CD14-positive monocyte (primary cell): ENCODE data around the gene PTPRN2. TPM values are rescaled to one million over a fixed set of nuclear protein-coding genes. Genes with fewer than 3 reads are reported as not detected.

Experiments
- DNase-seq, 3 donors: peaks; one replicate each; pipeline ENCODE4 v3.0.0-alpha.2; 2011 to 2022
- H2AFZ ChIP-seq: 2 replicates; pipeline ENCODE4 v1.6.0; 2012; ENCODE audit warnings: mild to moderate bottlenecking, low read depth, low read length, inconsistent platforms; ENCODE audit not compliant: insufficient read depth, poor library complexity, severe bottlenecking
- H3K27ac ChIP-seq, 2 donors: 1 replicate in 1 of 2; 2 replicates in 1 of 2; pipeline ENCODE4 v1.5.1; 2012 to 2013; ENCODE audit warnings: low read length in 2 of 2, control low read depth in 1 of 2, inconsistent platforms in 1 of 2, low read depth in 1 of 2, mild to moderate bottlenecking in 1 of 2
- H3K27me3 ChIP-seq, 2 donors: one replicate each; pipeline versions ENCODE4 v1.6.0 to v1.6.1; 2011 to 2013; ENCODE audit warnings: low read length in 2 of 2; ENCODE audit not compliant: control insufficient read depth in 2 of 2, insufficient read depth in 2 of 2
- H3K36me3 ChIP-seq, 2 donors: replicated peaks in 1 of 2; 1 replicate in 1 of 2; 2 replicates in 1 of 2; pipeline versions ENCODE4 v1.5.1 to v1.6.1; 2012 to 2013; ENCODE audit warnings: low read length in 2 of 2, control low read depth in 1 of 2, inconsistent platforms in 1 of 2, mild to moderate bottlenecking in 1 of 2; ENCODE audit not compliant: insufficient read depth in 2 of 2, control insufficient read depth in 1 of 2
- H3K4me1 ChIP-seq, 2 donors: 1 replicate in 1 of 2; 2 replicates in 1 of 2; pipeline versions ENCODE4 v1.5.1 to v1.6.1; 2012 to 2013; ENCODE audit warnings: low read length in 2 of 2, control low read depth in 1 of 2, inconsistent platforms in 1 of 2, mild to moderate bottlenecking in 1 of 2, moderate library complexity in 1 of 2; ENCODE audit not compliant: insufficient read depth in 2 of 2, control insufficient read depth in 1 of 2
- H3K4me2 ChIP-seq: replicated peaks from 2 replicates; pipeline ENCODE3; 2012; ENCODE audit warnings: low read length, moderate library complexity, mild to moderate bottlenecking; ENCODE audit not compliant: poor library complexity, severe bottlenecking; ENCODE audit errors: extremely low read depth
- H3K4me3 ChIP-seq, 3 experiments: fragments of 200-600 bp in 1 of 3; sonication (generic) in 1 of 3; replicated peaks in 1 of 3; 1 replicate in 2 of 3; 2 replicates in 1 of 3; pipeline ENCODE4 v1.5.1; 2011 to 2013; ENCODE audit warnings: low read length in 3 of 3, mild to moderate bottlenecking in 3 of 3, control low read depth in 2 of 3, low read depth in 2 of 3, inconsistent platforms in 1 of 3, moderate library complexity in 1 of 3
- H3K79me2 ChIP-seq: 2 replicates; pipeline ENCODE4 v1.6.0; 2012; ENCODE audit warnings: mild to moderate bottlenecking, control low read depth, inconsistent platforms, low read length, moderate library complexity; ENCODE audit not compliant: insufficient read depth
- H3K9ac ChIP-seq: 2 replicates; pipeline ENCODE4 v1.6.0; 2017; ENCODE audit warnings: low read length, mild to moderate bottlenecking; ENCODE audit not compliant: insufficient read depth, poor library complexity, severe bottlenecking
- H3K9me3 ChIP-seq, 2 donors: replicated peaks in 1 of 2; 1 replicate in 1 of 2; 2 replicates in 1 of 2; pipeline versions ENCODE4 v1.5.1 to v1.6.1; 2012 to 2013; ENCODE audit warnings: low read length in 2 of 2, control low read depth in 1 of 2; ENCODE audit not compliant: control insufficient read depth in 1 of 2, insufficient read depth in 1 of 2
- H4K20me1 ChIP-seq: 2 replicates; pipeline ENCODE4 v1.6.0; 2012; ENCODE audit warnings: mild to moderate bottlenecking, low read length, control low read depth, moderate library complexity; ENCODE audit not compliant: insufficient read depth
- H3K27ac Mint-ChIP-seq, 7 donors: one replicate each; pipeline ENCODE4 v1.8.0; 2020; ENCODE audit warnings: mild to moderate bottlenecking in 7 of 7, mixed read lengths in 7 of 7, moderate library complexity in 6 of 7, inconsistent platforms in 2 of 7
- H3K27me3 Mint-ChIP-seq, 3 donors: one replicate each; pipeline ENCODE4 v1.8.0; 2021 to 2022; ENCODE audit warnings: low read depth in 3 of 3, mild to moderate bottlenecking in 3 of 3, mixed read lengths in 3 of 3, moderate library complexity in 3 of 3, inconsistent platforms in 1 of 3
- H3K36me3 Mint-ChIP-seq, 2 donors: one replicate each; pipeline ENCODE4 v1.8.0; 2020; ENCODE audit warnings: mixed read lengths in 2 of 2, inconsistent platforms in 1 of 2, mild to moderate bottlenecking in 1 of 2
- H3K4me1 Mint-ChIP-seq: one replicate; pipeline ENCODE4 v1.8.0; 2020; ENCODE audit warnings: mild to moderate bottlenecking, mixed read lengths
- H3K4me3 Mint-ChIP-seq, 2 donors: one replicate each; pipeline ENCODE4 v1.8.0; 2020; ENCODE audit warnings: mild to moderate bottlenecking in 2 of 2, mixed read lengths in 2 of 2, moderate library complexity in 1 of 2
- H3K9me3 Mint-ChIP-seq, 7 donors: one replicate each; pipeline ENCODE4 v1.8.0; 2020 to 2022; ENCODE audit warnings: mixed read lengths in 7 of 7, mild to moderate bottlenecking in 6 of 7, moderate library complexity in 6 of 7, inconsistent platforms in 2 of 7
- CTCF ChIP-seq: fragments of 200-600 bp; IDR thresholded peaks from one replicate; pipeline ENCODE4 v1.8.0; 2022; ENCODE audit warnings: antibody characterized with exemption, mild to moderate bottlenecking
- WGBS: methylation state at CpG from one replicate; pipeline ENCODE4 v1.1.5; 2013; ENCODE audit warnings: missing lambda C conversion rate; ENCODE audit not compliant: insufficient coverage; 5-methylcytosine and 5-hydroxymethylcytosine counted together
- intact Hi-C, 2 donors: fragments of 100-400 bp; cut with micrococcal nuclease; formaldehyde crosslinking; loops; one replicate each; pipeline versions ENCODE4 v1.15.0 to v1.15.1; 2023
- polyA plus RNA-seq, 3 donors: library from polyadenylated mRNA; depleted of rRNA in 1 of 3; unstranded in 2 of 3; stranded (reverse) in 1 of 3; fragments of 300-500 nt in 2 of 3; fragments of >200 nt in 1 of 3; fragmentation: Illumina TruSeq in 2 of 3; gene quantifications; 1 replicate in 2 of 3; 2 replicates in 1 of 3; pipeline ENCODE4 v1.2.3, GENCODE V29; 2012 to 2021

Gene PTPRN2
- polyA plus RNA-seq, 3 donors = 0.25 to 1.4 (median 0.97) TPM

- H3K27me3 Mint-ChIP-seq = peaks cover 0 to 9% (median 2%) of the 10 kb centered on the region in 3 donors
- H3K79me2 ChIP-seq = no peaks in the 10 kb centered on the region
- no peaks in the 10 kb centered on the region for H3K9me3 Mint-ChIP-seq
- H2AFZ ChIP-seq = no peak overlapping the region
- no peaks in the 10 kb centered on the region for H3K27me3 ChIP-seq
- H3K36me3 ChIP-seq = no peaks in the 10 kb centered on the region
- H3K4me3 Mint-ChIP-seq = no peak overlapping the region
- no peaks in the 10 kb centered on the region for H3K36me3 Mint-ChIP-seq
- no peak overlapping the region for H3K9ac ChIP-seq
- H3K4me1 Mint-ChIP-seq = no peaks in the 10 kb centered on the region
- no peak overlapping the region for H3K27ac Mint-ChIP-seq
- TF ChIP-seq CTCF = no peak
- H4K20me1 ChIP-seq = no peaks in the 10 kb centered on the region
- WGBS = 93% methylated on average over 25 of the region's 32 CpGs
- H3K4me2 ChIP-seq = no peak overlapping the region
- H3K4me3 ChIP-seq = no peak overlapping the region
- intact Hi-C loops = no loop called here
- H3K9me3 ChIP-seq = no peaks in the 10 kb centered on the region
- no peak overlapping the region for H3K27ac ChIP-seq
- DNase-seq = no peak
- H3K4me1 ChIP-seq = no peaks in the 10 kb centered on the region
Measured at GRCh38 chr7:157983502-157984422, 603.9 kb downstream of the PTPRN2 start.

- Mint-ChIP-seq H3K27me3 (peaks cover 0 to 5% (median 0%) of the 10 kb centered on the region in 3 donors), H3K27ac (no peak overlapping the region), H3K36me3 (no peaks in the 10 kb centered on the region), H3K4me1 (no peaks in the 10 kb centered on the region), H3K9me3 (peaks cover 0 to 2% (median 0%) of the 10 kb centered on the region in 7 donors), H3K4me3 (no peak overlapping the region)
- no peaks in the 10 kb centered on the region for H3K79me2 ChIP-seq
- no peaks in the 10 kb centered on the region for H3K9me3 ChIP-seq
- no peaks in the 10 kb centered on the region for H3K36me3 ChIP-seq
- H3K4me3 ChIP-seq = no peak overlapping the region
- H3K4me1 ChIP-seq = no peaks in the 10 kb centered on the region
- no peaks in the 10 kb centered on the region for H3K27me3 ChIP-seq
- intact Hi-C loops = no loop called here
- DNase-seq = no peak
- no peak overlapping the region for H2AFZ ChIP-seq
- H3K4me2 ChIP-seq = no peak overlapping the region
- no peak overlapping the region for H3K9ac ChIP-seq
- no peaks in the 10 kb centered on the region for H4K20me1 ChIP-seq
- TF ChIP-seq CTCF = no peak
- no peak overlapping the region for H3K27ac ChIP-seq
- WGBS = no CpG with 5 or more reads among the region's 5 CpGs
Measured at GRCh38 chr7:157981778-157982177, 605.8 kb downstream of the PTPRN2 start.
